Cardiac fibroblast (primary cell): ENCODE measurements around the gene NALCN.

Experiments
- DNase-seq, 2 donors: peaks; one replicate each; pipeline versions ENCODE4 v3.0.0 to v3.0.0-alpha.2; 2010; ENCODE audit warnings: low read depth in 2 of 2
- H3K4me3 ChIP-seq, 2 donors: replicated peaks in 1 of 2; 1 replicate in 1 of 2; 2 replicates in 1 of 2; pipeline ENCODE4 v1.5.1; 2011; ENCODE audit warnings: low read depth in 2 of 2, low read length in 2 of 2, mild to moderate bottlenecking in 2 of 2, moderate library complexity in 1 of 2
- CTCF ChIP-seq: IDR thresholded peaks from one replicate; pipeline ENCODE4 v1.5.1; 2011; ENCODE audit warnings: low read depth, mild to moderate bottlenecking, low read length, inconsistent platforms

The NALCN gene

GRCh38 chr13:101120007-101120406 is 296.3 kb downstream of the NALCN start:
- no peak for DNase-seq
- TF ChIP-seq CTCF, result no peak
- no peak overlapping the region for H3K4me3 ChIP-seq

- no peak for TF ChIP-seq CTCF
- H3K4me3 ChIP-seq, result no peak overlapping the region
- DNase-seq, result no peak
Measured at GRCh38 chr13:101116826-101117225, 299.5 kb downstream of the NALCN start.

- no peak for TF ChIP-seq CTCF
- H3K4me3 ChIP-seq, result no peak overlapping the region
- DNase-seq, result no peak
Measured at GRCh38 chr13:101116341-101116740, 300.0 kb downstream of the NALCN start.

GRCh38 chr13:101115762-101116171 is 300.5 kb downstream of the NALCN start:
- TF ChIP-seq CTCF, result peak; percentile 20
- DNase-seq, result peak; percentile 1 to 26
- no peak overlapping the region for H3K4me3 ChIP-seq

GRCh38 chr13:101111894-101112293 is 304.4 kb downstream of the NALCN start:
- no peak for TF ChIP-seq CTCF
- H3K4me3 ChIP-seq, result no peak overlapping the region
- DNase-seq, result no peak

GRCh38 chr13:101109005-101109404 is 307.3 kb downstream of the NALCN start:
- DNase-seq, result no peak
- H3K4me3 ChIP-seq, result no peak overlapping the region
- TF ChIP-seq CTCF, result no peak

GRCh38 chr13:101098873-101099272 is 317.4 kb downstream of the NALCN start:
- H3K4me3 ChIP-seq, result no peak overlapping the region
- TF ChIP-seq CTCF, result no peak
- no peak for DNase-seq
